HepG2 (cell line): ENCODE measurements around the gene BCCIP.

Source experiments
- CBX2 ChIP-seq, 2 experiments: fragments of 200-600 bp in 1 of 2; sonication (generic); formaldehyde crosslinking in 1 of 2; IDR thresholded peaks; 2 replicates each; pipeline versions ENCODE4 v1.7.0 to v1.8.1; 2018 to 2022; ENCODE audit warnings: low read depth in 2 of 2, low read length in 1 of 2, mild to moderate bottlenecking in 1 of 2, missing genetic modification reagents in 1 of 2
- NFYB ChIP-seq: sonication (generic); formaldehyde crosslinking; IDR thresholded peaks from 2 replicates; pipeline ENCODE4 v1.4.0; 2020; ENCODE audit warnings: missing genetic modification reagents

- TF ChIP-seq NFYB (CRISPR knock-in tag), result no peak
- TF ChIP-seq CBX2 (IDR thresholded peaks at IDR 0.05; ENCODE audit: low read depth, low read length), result no peak
- no peak for TF ChIP-seq CBX2 (CRISPR knock-in tag; IDR thresholded peaks at IDR 0.05; ENCODE audit: low read depth)
Observed at GRCh38 chr10:125795637-125796190, 27.6 kb upstream of the BCCIP start.
